Spleen (tissue), 11 donors: ENCODE data around the gene CCIN. TPM values are rescaled to one million over a fixed set of nuclear protein-coding genes. Genes with fewer than 3 reads are reported as not detected.

ENCODE experiments used
- DNase-seq: peaks from one replicate; pipeline ENCODE4 v3.0.0-alpha.2; 2020
- H3K27ac ChIP-seq, 8 donors: fragments of 200-600 bp; sonication (generic) in 7 of 8; 1 replicate in 4 of 8; 2 replicates in 4 of 8; pipeline versions ENCODE4 v1.5.0 to v1.8.0; 2016 to 2021; ENCODE audit warnings: inconsistent platforms in 4 of 8, mild to moderate bottlenecking in 4 of 8, moderate library complexity in 1 of 8
- H3K27me3 ChIP-seq, 7 donors: fragments of 200-600 bp; sonication (generic) in 6 of 7; replicated peaks in 1 of 7; 1 replicate in 4 of 7; 2 replicates in 3 of 7; pipeline versions ENCODE4 v1.5.0 to v1.8.0; 2016 to 2021; ENCODE audit warnings: inconsistent platforms in 3 of 7, mild to moderate bottlenecking in 1 of 7
- H3K36me3 ChIP-seq, 6 donors: fragments of 200-600 bp; sonication (generic) in 5 of 6; 1 replicate in 4 of 6; 2 replicates in 2 of 6; pipeline versions ENCODE4 v1.5.0 to v1.8.0; 2016 to 2021; ENCODE audit warnings: inconsistent platforms in 2 of 6
- H3K4me1 ChIP-seq, 6 donors: fragments of 200-600 bp; sonication (generic) in 5 of 6; 1 replicate in 3 of 6; 2 replicates in 3 of 6; pipeline versions ENCODE4 v1.5.0 to v1.8.0; 2016 to 2021; ENCODE audit warnings: inconsistent platforms in 3 of 6
- H3K4me3 ChIP-seq, 8 donors: fragments of 200-600 bp; sonication (generic) in 7 of 8; 1 replicate in 4 of 8; 2 replicates in 4 of 8; pipeline versions ENCODE4 v1.5.0 to v1.8.0; 2016 to 2021; ENCODE audit warnings: inconsistent platforms in 4 of 8, mild to moderate bottlenecking in 4 of 8, moderate library complexity in 2 of 8
- H3K9me3 ChIP-seq, 8 donors: fragments of 200-600 bp; sonication (generic) in 7 of 8; 1 replicate in 4 of 8; 2 replicates in 4 of 8; pipeline versions ENCODE4 v1.5.0 to v1.8.0; 2016 to 2021; ENCODE audit warnings: inconsistent platforms in 4 of 8
- CTCF ChIP-seq, 11 experiments: fragments of 200-600 bp in 7 of 11; fragments of 450-650 bp in 4 of 11; sonication (generic) in 4 of 11; IDR thresholded peaks in 8 of 11; conservative IDR thresholded peaks in 3 of 11; 1 replicate in 7 of 11; 2 replicates in 4 of 11; pipeline versions ENCODE4 v1.4.0 to v1.8.0; 2016 to 2021; ENCODE audit warnings: antibody characterized with exemption in 11 of 11, inconsistent platforms in 4 of 11, mild to moderate bottlenecking in 1 of 11
- POLR2A ChIP-seq, 3 donors: fragments of 450-650 bp; IDR thresholded peaks; one replicate each; pipeline ENCODE4 v1.5.1; 2017; ENCODE audit warnings: antibody characterized with exemption in 3 of 3, mild to moderate bottlenecking in 1 of 3
- POLR2AphosphoS5 ChIP-seq, 3 donors: sonication (generic); formaldehyde crosslinking; IDR thresholded peaks; one replicate each; pipeline ENCODE4 v1.5.1; 2017; ENCODE audit warnings: antibody characterized with exemption in 3 of 3
- WGBS, 5 donors: extraction: QIAGEN DNeasy Blood & Tissue Kit in 3 of 5; methylation state at CpG; one replicate each; pipeline versions ENCODE4 v1.1.5 to v1.1.7; 2013 to 2018; 5-methylcytosine and 5-hydroxymethylcytosine counted together
- intact Hi-C: fragments of 100-400 bp; cut with DNase I; formaldehyde crosslinking; loops from one replicate; pipeline ENCODE4 v1.15.0; 2023; ENCODE audit warnings: low total_unique reads
- polyA plus RNA-seq, 3 donors: library from polyadenylated mRNA; stranded (reverse); fragments of 200-250 nt; gene quantifications; one replicate each; pipeline ENCODE4 v1.2.1, GENCODE V29; 2013
- total RNA-seq, 7 donors: library from RNA; depleted of rRNA in 3 of 7; stranded (reverse); fragments of >200 nt in 3 of 7; fragmentation: NEBNext Ultra II Directional in 4 of 7; extraction: Animal tissue kit (Norgen Biotek cat#: 25700) in 4 of 7; gene quantifications; one replicate each; pipeline versions ENCODE4 v1.1.0 to v1.2.1, GENCODE V29; 2016 to 2021
- donor health status: healthy with polysubstance abuse.
- donor health status: DM: no; HTN: no; CAD: no; lungs with moderate emphysema.
- donor health status: DM: no; HTN: no; CAD: no.
- donor health status: Bipolar disorder and iron deficiency.
- donor health status: healthy.
- donor health status: DM: no; HTN: no; CAD: no.
- donor health status: DM: yes; HTN: yes; CAD: no.

The CCIN gene
- total and polyA plus RNA-seq, 10 donors, result 0.03 to 1.0 (median 0.13) TPM; not detected in 3

GRCh38 chr9:36140086-36141084 is 28.8 kb upstream of the CCIN start:
- H3K4me3 ChIP-seq, result peak overlapping the region in 1 of 8 donors; percentile 41
- H3K4me1 ChIP-seq, result peaks cover 61 to 97% (median 91%) of the 10 kb centered on the region in 6 donors
- intact Hi-C loops, result no loop called here
- H3K36me3 ChIP-seq, result peaks cover 0 to 9% (median 0%) of the 10 kb centered on the region in 6 donors
- peak; percentile 73 for DNase-seq
- H3K9me3 ChIP-seq, result no peaks in the 10 kb centered on the region
- peak overlapping the region; percentile 60 to 95 (median 90) for H3K27ac ChIP-seq
- peaks cover 0 to 4% (median 0%) of the 10 kb centered on the region in 7 donors for H3K27me3 ChIP-seq
- 55 to 69% (median 60%) methylated on average over 11 of the region's 11 CpGs for WGBS, 5 donors
- TF ChIP-seq POLR2A (IDR thresholded peaks at IDR 0.05) (no peak), POLR2AphosphoS5 (IDR thresholded peaks at IDR 0.05) (peak in 1 of 3 donors; percentile 70), CTCF (IDR thresholded peaks at IDR 0.05 in 8 of 11, conservative IDR thresholded peaks at IDR 0.05 in 3 of 11) (no peak)

GRCh38 chr9:36141288-36141687 is 27.9 kb upstream of the CCIN start:
- peak; percentile 74 for DNase-seq
- WGBS, 5 donors, result 79 to 85% (median 83%) methylated on average over 4 of the region's 4 CpGs
- Histone ChIP-seq H3K4me3 (peak overlapping the region in 1 of 8 donors; percentile 2), H3K27me3 (peaks cover 0 to under 1% (median 0%) of the 10 kb centered on the region in 7 donors), H3K9me3 (peaks cover 0 to 8% (median 0%) of the 10 kb centered on the region in 8 donors), H3K36me3 (peaks cover 0 to 12% (median 0%) of the 10 kb centered on the region in 6 donors), H3K27ac (peak overlapping the region in 7 of 8 donors; percentile 62 to 95 (median 90)), H3K4me1 (peaks cover 57 to 97% (median 86%) of the 10 kb centered on the region in 6 donors)
- intact Hi-C loops, result no loop called here
- TF ChIP-seq CTCF (IDR thresholded peaks at IDR 0.05 in 8 of 11, conservative IDR thresholded peaks at IDR 0.05 in 3 of 11), result peak in 2 of 11 experiments; percentile 13 to 16
- TF ChIP-seq POLR2AphosphoS5 (IDR thresholded peaks at IDR 0.05), result no peak

- peak; percentile 63 for DNase-seq
- intact Hi-C loops, result no loop called here
- TF ChIP-seq POLR2AphosphoS5 (IDR thresholded peaks at IDR 0.05), result no peak
- TF ChIP-seq POLR2A (IDR thresholded peaks at IDR 0.05), result no peak
- no peak for TF ChIP-seq CTCF (IDR thresholded peaks at IDR 0.05 in 8 of 11, conservative IDR thresholded peaks at IDR 0.05 in 3 of 11)
- H3K9me3 ChIP-seq, result peaks cover 0 to 9% (median 0%) of the 10 kb centered on the region in 8 donors
- H3K4me1 ChIP-seq, result peaks cover 57 to 100% (median 87%) of the 10 kb centered on the region in 6 donors
- peak overlapping the region in 1 of 8 donors; percentile 67 for H3K4me3 ChIP-seq
- 86 to 94% (median 88%) methylated on average over 7 of the region's 7 CpGs for WGBS, 5 donors
- peak overlapping the region; percentile 74 to 95 (median 90) for H3K27ac ChIP-seq
- H3K36me3 ChIP-seq, result peaks cover 0 to 12% (median 0%) of the 10 kb centered on the region in 6 donors
- H3K27me3 ChIP-seq, result no peaks in the 10 kb centered on the region
Measured at GRCh38 chr9:36141761-36142160, 27.4 kb upstream of the CCIN start.
